Urinary bladder (tissue), 4 donors: Measurements from ENCODE around the gene KLF3. TPM values are rescaled to one million over a fixed set of nuclear protein-coding genes. Genes with fewer than 3 reads are reported as not detected.

Experiments used
- DNase-seq: peaks from one replicate; pipeline ENCODE4 v3.0.0-alpha.2; 2015; ENCODE audit errors: extremely low spot score
- H3K27ac ChIP-seq: one replicate; pipeline ENCODE4 v1.5.1; 2013; ENCODE audit warnings: low read depth, mild to moderate bottlenecking, moderate library complexity
- H3K36me3 ChIP-seq: one replicate; pipeline ENCODE4 v1.6.1; 2013; ENCODE audit warnings: mild to moderate bottlenecking, moderate library complexity; ENCODE audit not compliant: insufficient read depth
- H3K4me1 ChIP-seq: one replicate; pipeline ENCODE4 v1.6.1; 2013; ENCODE audit warnings: mild to moderate bottlenecking, moderate library complexity; ENCODE audit not compliant: insufficient read depth
- H3K4me3 ChIP-seq: one replicate; pipeline ENCODE4 v1.5.1; 2013; ENCODE audit warnings: low read depth, low read length
- WGBS: extraction: QIAGEN DNeasy Blood & Tissue Kit; methylation state at CpG from one replicate; pipeline ENCODE4 v1.1.7; 2013; 5-methylcytosine and 5-hydroxymethylcytosine counted together
- polyA plus RNA-seq: library from polyadenylated mRNA; stranded (reverse); fragments of 200-250 nt; gene quantifications from one replicate; pipeline ENCODE4 v1.2.3, GENCODE V29; 2013
- total RNA-seq: library from RNA; depleted of rRNA; stranded (reverse); fragments of >200 nt; gene quantifications from one replicate; pipeline ENCODE4 v1.2.3, GENCODE V29; 2014
- donor health status: healthy with polysubstance abuse.
- donor health status: healthy.

Gene KLF3
- total and polyA plus RNA-seq, 2 donors: 25.7 to 65.0 TPM

DNA sequence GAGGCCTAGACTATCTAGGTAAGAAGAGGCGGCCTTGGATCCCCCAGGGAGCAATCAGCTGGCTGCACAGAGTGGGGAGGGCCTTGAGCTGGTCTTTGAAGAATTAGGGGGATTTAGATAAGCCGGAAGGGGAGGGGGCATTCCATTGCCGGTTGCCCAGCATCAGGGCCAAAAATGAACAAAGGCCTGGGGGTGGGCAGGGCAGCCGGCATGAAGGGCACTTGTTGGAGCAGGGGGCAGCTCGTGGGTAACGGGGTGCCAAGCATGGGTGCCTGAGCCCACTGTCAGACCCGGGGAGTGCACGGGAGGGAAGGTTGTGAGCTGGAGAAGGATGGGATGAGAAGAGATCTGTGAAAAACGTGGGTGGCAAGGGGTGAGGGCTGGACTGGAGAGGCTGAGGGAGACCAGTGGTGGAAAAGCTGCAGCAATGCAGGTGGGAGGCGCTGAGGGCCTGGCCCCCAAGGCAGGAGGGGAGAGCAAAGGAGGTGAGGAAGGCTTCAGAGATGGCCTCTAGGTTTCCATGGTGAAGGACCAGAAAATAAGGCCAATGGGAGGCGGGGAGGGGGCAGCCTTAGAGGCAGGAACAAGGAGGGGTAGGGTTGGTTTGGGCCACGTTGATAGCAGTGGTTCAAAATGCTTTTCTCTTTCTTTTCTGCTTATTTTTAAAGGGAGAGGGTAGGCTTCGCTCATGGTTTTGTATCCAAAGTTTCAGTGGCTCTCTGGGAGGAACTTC is 8.6 kb downstream of the KLF3 start:
- DNase-seq: no peak
- H3K4me3 ChIP-seq: no peak overlapping the region

DNA sequence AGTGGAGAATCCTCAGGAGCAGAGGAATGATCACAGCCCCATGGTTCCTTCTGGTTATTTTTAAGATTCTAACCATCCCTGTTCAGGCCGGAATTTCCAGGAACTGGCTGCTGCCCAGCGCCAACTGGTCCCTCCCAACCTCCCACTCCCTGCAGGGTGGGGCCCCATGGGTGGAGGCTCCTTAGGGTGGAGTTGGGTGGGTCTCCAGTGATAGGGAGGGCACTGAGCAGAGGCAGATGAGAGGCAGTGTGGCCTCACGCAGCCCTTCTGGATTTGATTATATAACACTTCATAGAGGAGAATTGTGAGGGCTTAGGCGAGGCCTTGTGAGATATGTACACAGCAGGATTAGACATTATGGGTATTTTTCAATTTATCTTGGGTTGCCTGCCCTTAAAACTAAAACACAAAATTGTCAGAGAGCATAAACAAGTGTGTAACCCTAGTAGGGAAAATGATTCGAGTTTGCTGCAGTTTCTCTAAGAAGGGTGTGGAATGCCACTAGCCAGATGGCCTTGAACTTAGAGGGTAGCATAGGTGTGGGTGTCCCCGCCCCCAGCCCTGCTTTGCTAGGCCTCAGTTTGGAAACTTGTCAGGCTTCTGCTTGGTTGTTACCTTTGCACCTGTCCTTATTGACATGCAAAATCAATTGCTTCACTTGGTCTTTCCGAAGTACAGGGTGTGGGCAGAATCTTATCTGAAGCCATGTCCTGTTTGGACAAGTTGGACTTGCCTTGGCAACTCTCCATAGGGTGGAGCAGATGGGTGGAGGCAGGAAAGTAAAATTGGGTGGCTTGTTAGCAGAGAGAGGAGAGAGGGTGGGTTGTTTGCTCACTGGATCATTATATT is 9.4 kb downstream of the KLF3 start:
- no peak for DNase-seq
- peak overlapping the region; percentile 80 for H3K27ac ChIP-seq
- peaks cover 5% of the 10 kb centered on the region for H3K4me1 ChIP-seq
- H3K4me3 ChIP-seq: no peak overlapping the region
- no peaks in the 10 kb centered on the region for H3K36me3 ChIP-seq
- 18% methylated on average over 7 of the region's 7 CpGs for WGBS

More for the DNA sequence above, 8.6 kb downstream of the KLF3 start:
- 28% methylated on average over 13 of the region's 13 CpGs for WGBS
- no peaks in the 10 kb centered on the region for H3K36me3 ChIP-seq
- H3K4me1 ChIP-seq: peaks cover 5% of the 10 kb centered on the region
- H3K27ac ChIP-seq: peak overlapping the region; percentile 80

DNA sequence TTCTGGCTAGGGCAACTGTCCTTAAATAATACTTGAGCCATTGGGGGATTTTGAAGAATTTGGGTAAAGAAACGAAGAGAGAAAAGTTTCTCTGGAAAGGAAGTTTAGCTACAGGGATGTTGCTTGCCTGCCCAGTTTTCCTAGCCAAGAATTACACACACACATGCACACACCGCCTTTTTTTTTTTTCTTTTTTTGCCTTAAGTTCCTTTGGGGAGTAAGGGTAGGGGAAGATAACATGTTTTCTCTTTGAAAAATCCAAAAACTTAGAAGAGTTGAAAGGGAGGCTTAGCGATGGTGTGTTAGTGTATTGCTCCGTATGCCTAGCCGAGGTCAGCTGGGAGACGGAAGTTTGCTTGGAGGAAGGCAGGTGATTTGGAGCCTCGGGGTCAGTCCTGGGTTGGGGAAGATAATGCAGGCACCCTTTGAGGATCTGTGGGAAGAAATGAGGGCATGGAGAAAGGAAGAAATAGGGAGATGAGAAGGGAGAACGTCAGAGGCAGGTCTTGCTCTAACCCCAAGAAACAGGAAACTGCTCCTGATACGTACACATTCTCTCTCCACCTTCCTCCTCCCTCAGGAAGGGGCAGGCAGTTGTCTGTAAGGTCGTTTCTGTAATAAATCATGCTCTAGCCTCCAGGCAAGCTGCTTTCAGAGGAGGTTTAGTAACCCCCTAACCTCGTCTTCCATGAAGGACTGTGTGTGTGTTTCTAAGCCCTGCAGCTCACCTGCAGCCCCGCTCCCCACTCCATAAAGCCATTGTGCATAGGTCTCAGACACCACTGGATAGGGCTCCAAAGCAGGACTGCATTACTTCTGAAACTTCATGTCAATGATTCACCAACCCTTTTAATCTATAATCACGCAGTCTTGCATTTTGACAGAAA is 10.5 kb downstream of the KLF3 start:
- Histone ChIP-seq H3K4me3 (no peak overlapping the region), H3K4me1 (peaks cover 5% of the 10 kb centered on the region), H3K27ac (peak overlapping the region; percentile 76), H3K36me3 (peaks cover 2% of the 10 kb centered on the region)
- WGBS: 19% methylated on average over 13 of the region's 13 CpGs
- DNase-seq: no peak

DNA sequence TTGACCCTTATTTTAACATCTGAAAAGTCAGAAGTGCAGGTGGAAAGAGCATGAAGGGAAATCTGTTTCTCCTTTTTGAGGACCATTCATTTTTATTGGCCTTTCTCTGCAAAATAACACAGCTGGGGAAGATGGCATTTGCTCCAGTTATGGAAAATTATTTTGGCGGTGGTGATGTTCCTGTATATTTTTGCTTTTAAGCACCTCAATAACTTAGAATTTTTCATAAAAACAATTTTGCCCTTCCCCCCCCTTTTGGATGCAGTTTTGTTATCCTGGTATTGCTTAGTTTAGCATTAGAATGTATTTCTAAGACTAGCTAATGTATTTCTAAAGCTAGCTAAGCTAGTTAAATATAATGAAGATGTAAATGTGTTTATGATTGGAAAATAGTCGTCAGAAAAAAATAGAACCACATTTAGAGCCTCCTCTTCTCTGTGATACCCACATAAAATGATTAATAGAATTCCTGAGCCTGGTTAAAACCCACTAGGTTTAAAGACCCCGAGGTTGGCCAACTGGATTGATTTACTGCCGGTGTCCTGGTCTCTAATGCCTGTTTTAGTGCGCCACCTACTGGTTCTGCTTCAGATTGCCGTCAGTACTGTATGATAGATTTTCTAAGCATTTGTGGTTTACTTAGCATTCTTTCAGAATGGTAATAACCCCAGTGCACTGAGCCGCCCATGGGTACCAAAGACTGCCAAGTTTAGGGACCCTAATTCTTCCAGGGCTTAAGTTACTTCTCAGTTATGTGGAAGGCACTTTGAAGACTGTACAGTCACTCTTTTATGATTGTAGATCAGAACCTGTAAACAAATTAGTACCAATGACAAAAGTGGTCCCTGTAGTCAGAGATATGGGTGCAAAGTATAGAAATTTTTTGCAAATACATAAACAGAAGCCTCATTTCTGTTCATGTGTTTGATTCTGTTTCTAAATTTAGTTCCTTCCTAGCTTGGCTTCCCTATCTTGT is 11.4 kb downstream of the KLF3 start:
- H3K4me1 ChIP-seq: peaks cover 5% of the 10 kb centered on the region
- H3K4me3 ChIP-seq: no peak overlapping the region
- no peak overlapping the region for H3K27ac ChIP-seq
- peaks cover 3% of the 10 kb centered on the region for H3K36me3 ChIP-seq
- WGBS: 7% methylated on average over 7 of the region's 7 CpGs
- no peak for DNase-seq

GRCh38 chr4:38676986-38677385 is 13.0 kb downstream of the KLF3 start:
- no peak overlapping the region for H3K27ac ChIP-seq
- H3K36me3 ChIP-seq: peaks cover 4% of the 10 kb centered on the region
- H3K4me1 ChIP-seq: peaks cover 5% of the 10 kb centered on the region
- H3K4me3 ChIP-seq: no peak overlapping the region
- 75% methylated on average over 12 of the region's 12 CpGs for WGBS
- no peak for DNase-seq

- H3K4me1 ChIP-seq: peaks cover 3% of the 10 kb centered on the region
- WGBS: 61% methylated on average over 6 of the region's 6 CpGs
- DNase-seq: no peak
- H3K4me3 ChIP-seq: no peak overlapping the region
- H3K36me3 ChIP-seq: peaks cover 4% of the 10 kb centered on the region
- H3K27ac ChIP-seq: no peak overlapping the region
Measured at GRCh38 chr4:38677441-38677840, 13.4 kb downstream of the KLF3 start.

- peaks cover 4% of the 10 kb centered on the region for H3K36me3 ChIP-seq
- H3K4me1 ChIP-seq: peaks cover 2% of the 10 kb centered on the region
- WGBS: 32% methylated on average over 5 of the region's 5 CpGs
- no peak overlapping the region for H3K27ac ChIP-seq
- DNase-seq: no peak
- H3K4me3 ChIP-seq: no peak overlapping the region
Measured at GRCh38 chr4:38678078-38678477, 14.1 kb downstream of the KLF3 start.

DNA sequence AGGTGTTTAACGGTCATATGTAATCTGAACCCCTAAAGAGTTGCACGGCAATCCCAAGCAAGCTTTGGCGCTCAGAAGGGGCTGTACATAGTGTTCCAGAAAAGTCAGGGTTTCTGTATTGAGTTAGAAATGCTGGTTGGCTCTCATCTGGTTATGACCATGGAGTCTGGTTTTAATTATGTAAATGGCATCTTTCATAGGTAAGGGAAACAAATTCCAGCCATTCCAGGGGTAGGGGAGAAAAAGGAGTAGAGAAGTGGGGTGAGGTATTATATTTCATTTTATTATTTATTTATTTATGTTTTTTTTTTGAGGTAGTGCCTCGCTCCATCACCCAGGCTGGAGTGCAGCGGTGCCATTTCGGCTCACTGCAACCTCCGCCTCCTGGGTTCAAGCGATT is 15.9 kb downstream of the KLF3 start:
- no peak overlapping the region for H3K4me3 ChIP-seq
- H3K27ac ChIP-seq: no peak overlapping the region
- peaks cover 4% of the 10 kb centered on the region for H3K36me3 ChIP-seq
- WGBS: 92% methylated on average over 8 of the region's 8 CpGs
- no peaks in the 10 kb centered on the region for H3K4me1 ChIP-seq
- no peak for DNase-seq

DNA sequence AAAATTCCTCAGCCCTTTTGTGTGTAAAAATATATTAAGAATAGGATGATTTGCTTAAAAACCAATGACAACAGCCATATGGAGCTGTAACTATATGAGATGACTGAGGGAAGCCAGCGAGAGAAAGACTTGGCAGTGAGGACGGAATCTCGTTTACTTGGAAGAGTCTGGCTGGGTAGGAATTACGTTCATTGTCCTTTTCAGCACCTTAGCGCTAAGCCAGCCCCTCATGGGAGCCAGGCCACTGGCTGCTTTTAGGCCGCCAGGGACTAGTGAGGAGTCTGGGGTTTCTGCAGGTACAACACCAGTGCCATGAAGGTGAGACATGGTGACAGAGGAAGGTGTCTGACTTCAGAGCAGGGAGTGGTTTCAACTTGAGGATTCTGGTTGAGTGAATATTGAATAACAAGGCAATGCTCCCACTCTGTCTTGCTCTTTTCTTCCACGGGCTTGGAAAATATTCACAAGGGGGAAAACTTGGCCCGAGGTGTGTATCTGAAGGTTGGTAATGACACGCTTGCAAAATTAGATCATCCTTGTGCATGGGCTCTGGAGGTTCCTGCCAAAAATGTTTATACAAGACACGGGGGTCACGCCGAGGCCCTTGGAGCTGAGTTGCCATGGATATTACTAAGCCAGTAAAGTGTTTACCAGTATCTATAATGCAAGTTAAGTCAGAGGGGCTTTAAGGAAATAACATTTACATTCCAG is 17.4 kb downstream of the KLF3 start:
- Histone ChIP-seq H3K36me3 (peaks cover 4% of the 10 kb centered on the region), H3K4me1 (no peaks in the 10 kb centered on the region), H3K27ac (no peak overlapping the region), H3K4me3 (no peak overlapping the region)
- 25% methylated on average over 12 of the region's 12 CpGs for WGBS
- no peak for DNase-seq

DNA sequence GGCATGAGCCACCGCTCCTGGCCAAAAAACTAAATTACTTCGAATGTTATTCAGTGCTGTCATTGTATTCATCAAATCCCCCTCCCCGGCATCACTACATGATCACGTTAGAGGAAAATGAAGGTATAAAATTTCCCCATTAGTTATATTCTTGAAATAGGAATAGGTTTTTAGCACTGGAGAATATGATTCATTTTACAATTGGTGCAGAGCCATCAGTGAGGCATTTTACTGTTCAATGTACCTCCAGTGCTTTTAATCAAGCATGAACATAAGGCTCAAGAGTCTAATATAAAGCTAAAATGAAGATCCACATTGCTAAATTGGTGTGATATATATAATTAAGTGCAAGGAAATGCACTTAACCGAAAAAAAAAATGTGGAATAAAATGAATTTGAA is 18.3 kb downstream of the KLF3 start:
- Histone ChIP-seq H3K4me1 (peaks cover 2% of the 10 kb centered on the region), H3K36me3 (peaks cover 4% of the 10 kb centered on the region), H3K27ac (no peak overlapping the region), H3K4me3 (no peak overlapping the region)
- WGBS: 59% methylated on average over 5 of the region's 5 CpGs
- no peak for DNase-seq

GRCh38 chr4:38683276-38683675 is 19.3 kb downstream of the KLF3 start:
- no peak for DNase-seq
- Histone ChIP-seq H3K36me3 (peaks cover 4% of the 10 kb centered on the region), H3K4me1 (peaks cover 2% of the 10 kb centered on the region), H3K27ac (no peak overlapping the region), H3K4me3 (no peak overlapping the region)
- WGBS: 65% methylated on average over 3 of the region's 3 CpGs

DNA sequence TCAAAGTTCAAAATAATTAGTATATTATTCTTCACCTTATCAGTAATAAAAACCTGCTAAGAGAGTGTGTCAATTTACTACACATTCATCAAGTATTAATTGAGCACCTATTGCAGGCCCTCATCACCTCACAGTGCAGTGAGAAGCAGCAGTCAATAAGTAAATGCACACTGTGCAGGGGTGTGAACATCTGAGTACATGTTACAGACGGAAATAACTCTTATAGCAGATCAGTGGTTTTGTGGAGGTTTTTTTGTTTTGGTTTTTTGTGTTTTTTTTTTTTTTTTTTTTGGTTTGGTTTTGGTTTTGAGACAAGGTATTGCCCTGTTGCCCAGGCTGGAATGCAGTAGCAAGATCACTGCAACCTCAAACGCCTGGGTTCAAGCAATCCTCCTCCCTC is 20.3 kb downstream of the KLF3 start:
- no peak for DNase-seq
- peaks cover 2% of the 10 kb centered on the region for H3K4me1 ChIP-seq
- 79% methylated on average over 2 of the region's 2 CpGs for WGBS
- H3K27ac ChIP-seq: no peak overlapping the region
- H3K36me3 ChIP-seq: peaks cover 4% of the 10 kb centered on the region
- H3K4me3 ChIP-seq: no peak overlapping the region
